RWPE1 (cell line): ENCODE measurements around the gene RCAN1.

Source experiments
- CTCF ChIA-PET: fragments of 350-600 bp; sonication (Branson Sonifier 250); formaldehyde crosslinking; extraction: SDS; loops from one replicate; lab custom pipeline; 2021; lab: Yijun Ruan, JAX
- POLR2A ChIA-PET: fragments of 400-600 bp; formaldehyde crosslinking; extraction: SDS; loops from one replicate; lab custom pipeline; 2020; ENCODE audit warnings: antibody characterized with exemption; ENCODE audit not compliant: low non-redundant PET; lab: Yijun Ruan, JAX
- DNase-seq: peaks from one replicate; pipeline ENCODE4 v3.0.0; 2012; ENCODE audit warnings: low spot score
- H3K27ac ChIP-seq: fragments of 450-650 bp; 2 replicates; pipeline ENCODE4 v1.5.1; 2017
- CTCF ChIP-seq: fragments of 450-650 bp; conservative IDR thresholded peaks from 2 replicates; pipeline ENCODE4 v1.5.1; 2017; ENCODE audit warnings: low read depth, mild to moderate bottlenecking

Gene RCAN1

GRCh38 chr21:34519016-34519415 lies 95.9 kb downstream of the RCAN1 start:
- ChIA-PET POLR2A (no interaction called here), CTCF (no interaction called here)
- no peak for TF ChIP-seq CTCF
- DNase-seq, result no peak
- H3K27ac ChIP-seq, result no peak overlapping the region

GRCh38 chr21:34518301-34518700 lies 96.6 kb downstream of the RCAN1 start:
- DNase-seq, result no peak
- ChIA-PET CTCF (no interaction called here), POLR2A (no interaction called here)
- TF ChIP-seq CTCF, result no peak
- H3K27ac ChIP-seq, result no peak overlapping the region

- POLR2A ChIA-PET, result no interaction called here
- DNase-seq, result no peak
- CTCF ChIA-PET, result interaction anchor here (1.0 to 1.2 kb wide), 2 partner anchors 8 to 113 kb away, joined by 3 to 4 read pairs; no protein-coding TSS in a partner anchor
- no peak overlapping the region for H3K27ac ChIP-seq
- TF ChIP-seq CTCF, result no peak
These were observed 97.2 kb downstream of the RCAN1 start for GRCh38 chr21:34517491-34518245.

- ChIA-PET POLR2A (no interaction called here), CTCF (interaction anchor here (1.0 to 1.2 kb wide), 2 partner anchors 8 to 114 kb away, joined by 3 to 4 read pairs; no protein-coding TSS in a partner anchor)
- H3K27ac ChIP-seq, result no peak overlapping the region
- DNase-seq, result no peak
- TF ChIP-seq CTCF, result no peak
These were observed 97.9 kb downstream of the RCAN1 start for GRCh38 chr21:34517039-34517438.

- ChIA-PET POLR2A (no interaction called here), CTCF (no interaction called here)
- H3K27ac ChIP-seq, result no peak overlapping the region
- no peak for DNase-seq
- TF ChIP-seq CTCF, result no peak
These were observed 100.3 kb downstream of the RCAN1 start for GRCh38 chr21:34514576-34515115.

- TF ChIP-seq CTCF, result no peak
- ChIA-PET POLR2A (no interaction called here), CTCF (no interaction called here)
- H3K27ac ChIP-seq, result no peak overlapping the region
- no peak for DNase-seq
These were observed 101.7 kb downstream of the RCAN1 start for GRCh38 chr21:34513129-34513675.
